Uterus (tissue), 4 donors: ENCODE data around the gene ADGRD1. TPM values are rescaled to one million over a fixed set of nuclear protein-coding genes. Genes with fewer than 3 reads are reported as not detected.

Source experiments
- DNase-seq, 2 donors: peaks; one replicate each; pipeline ENCODE4 v3.0.0-alpha.2; 2019 to 2020
- H3K27ac ChIP-seq, 2 donors: fragments of 200-600 bp; sonication (generic); 1 replicate in 1 of 2; 2 replicates in 1 of 2; pipeline ENCODE4 v1.5.1; 2016 to 2018
- H3K27me3 ChIP-seq, 2 donors: fragments of 200-600 bp; sonication (generic); one replicate each; pipeline ENCODE4 v1.5.1; 2018 to 2019; ENCODE audit warnings: control low read depth in 1 of 2
- H3K36me3 ChIP-seq, 2 donors: fragments of 200-600 bp; sonication (generic); one replicate each; pipeline ENCODE4 v1.5.1; 2019; ENCODE audit warnings: control low read depth in 1 of 2
- H3K4me1 ChIP-seq, 2 donors: fragments of 200-600 bp; sonication (generic); one replicate each; pipeline ENCODE4 v1.5.1; 2018 to 2019; ENCODE audit warnings: control low read depth in 1 of 2
- H3K4me3 ChIP-seq, 2 donors: fragments of 200-600 bp; sonication (generic); 1 replicate in 1 of 2; 2 replicates in 1 of 2; pipeline ENCODE4 v1.5.1; 2018 to 2019; ENCODE audit warnings: mild to moderate bottlenecking in 1 of 2
- H3K9me3 ChIP-seq, 2 donors: fragments of 200-600 bp; sonication (generic); one replicate each; pipeline ENCODE4 v1.5.1; 2019; ENCODE audit warnings: control low read depth in 1 of 2
- POLR2A ChIP-seq, 2 donors: fragments of 450-650 bp; IDR thresholded peaks; one replicate each; pipeline ENCODE4 v1.6.1; 2016; ENCODE audit warnings: antibody characterized with exemption in 2 of 2, mild to moderate bottlenecking in 1 of 2, moderate library complexity in 1 of 2
- intact Hi-C: fragments of 100-400 bp; cut with DNase I; formaldehyde crosslinking; loops from one replicate; pipeline ENCODE4 v1.15.1; 2023; ENCODE audit warnings: low total_unique reads
- total RNA-seq, 4 donors: library from RNA; depleted of rRNA in 3 of 4; stranded (reverse); fragments of >200 nt in 3 of 4; gene quantifications; one replicate each; pipeline versions ENCODE4 v1.1.0 to v1.2.4, GENCODE V29; 2014 to 2023
- TF ChIP-seq, protein P1 (sequence below), 4 experiments: fragments of 200-600 bp in 2 of 4; fragments of 450-650 bp in 2 of 4; sonication (generic) in 2 of 4; IDR thresholded peaks; one replicate each; pipeline ENCODE4 v1.5.1; 2016 to 2019; ENCODE audit warnings: antibody characterized with exemption in 4 of 4, mild to moderate bottlenecking in 2 of 4, moderate library complexity in 1 of 4
- donor health status: DM: yes; HTN: yes; CAD: no.

Gene ADGRD1
- total RNA-seq, 4 donors from 2014 or later: 13.5 to 89.9 (median 33.7) TPM

DNA sequence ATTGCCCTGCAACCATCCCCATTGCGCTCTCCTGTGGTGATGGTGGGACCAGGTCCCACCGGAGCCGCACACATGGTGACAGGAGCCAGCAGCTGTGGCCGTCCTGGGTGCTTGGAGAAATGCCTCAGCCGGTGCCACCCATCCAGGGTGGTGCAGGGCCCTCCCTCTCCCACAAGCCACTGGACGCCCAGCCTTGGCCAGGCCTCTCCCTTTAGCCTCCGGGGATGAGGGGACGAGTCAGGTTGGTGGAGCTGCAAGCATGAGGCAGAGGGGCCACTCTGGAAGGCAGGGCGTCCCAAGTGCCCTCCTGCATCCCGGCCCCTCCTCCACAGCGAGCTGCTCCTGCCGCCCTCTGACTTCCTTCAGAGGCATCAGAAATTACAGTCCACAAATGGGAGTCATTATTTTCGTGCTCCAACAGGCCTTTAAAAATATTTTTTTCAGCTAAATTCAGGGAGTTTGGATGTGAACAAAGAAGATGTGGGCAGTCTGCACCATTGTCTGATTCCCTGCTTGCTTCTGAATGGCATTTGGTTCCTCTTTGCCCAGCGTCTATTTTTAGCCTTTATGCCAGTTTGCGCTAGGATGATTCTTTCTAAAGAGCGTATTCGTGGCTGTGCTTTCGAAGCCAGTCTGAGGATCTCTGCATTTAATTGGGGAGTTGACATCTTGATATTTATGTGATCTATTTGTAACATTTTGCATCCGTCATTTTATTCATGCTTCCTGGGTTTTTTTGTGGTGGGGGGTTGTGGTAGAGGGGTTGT lies 189.4 kb downstream of the ADGRD1 start:
- Histone ChIP-seq H3K27me3 (no peaks in the 10 kb centered on the region), H3K9me3 (no peaks in the 10 kb centered on the region), H3K27ac (no peak overlapping the region), H3K4me3 (no peak overlapping the region), H3K36me3 (no peaks in the 10 kb centered on the region), H3K4me1 (no peaks in the 10 kb centered on the region)
- TF ChIP-seq, protein P1, sequence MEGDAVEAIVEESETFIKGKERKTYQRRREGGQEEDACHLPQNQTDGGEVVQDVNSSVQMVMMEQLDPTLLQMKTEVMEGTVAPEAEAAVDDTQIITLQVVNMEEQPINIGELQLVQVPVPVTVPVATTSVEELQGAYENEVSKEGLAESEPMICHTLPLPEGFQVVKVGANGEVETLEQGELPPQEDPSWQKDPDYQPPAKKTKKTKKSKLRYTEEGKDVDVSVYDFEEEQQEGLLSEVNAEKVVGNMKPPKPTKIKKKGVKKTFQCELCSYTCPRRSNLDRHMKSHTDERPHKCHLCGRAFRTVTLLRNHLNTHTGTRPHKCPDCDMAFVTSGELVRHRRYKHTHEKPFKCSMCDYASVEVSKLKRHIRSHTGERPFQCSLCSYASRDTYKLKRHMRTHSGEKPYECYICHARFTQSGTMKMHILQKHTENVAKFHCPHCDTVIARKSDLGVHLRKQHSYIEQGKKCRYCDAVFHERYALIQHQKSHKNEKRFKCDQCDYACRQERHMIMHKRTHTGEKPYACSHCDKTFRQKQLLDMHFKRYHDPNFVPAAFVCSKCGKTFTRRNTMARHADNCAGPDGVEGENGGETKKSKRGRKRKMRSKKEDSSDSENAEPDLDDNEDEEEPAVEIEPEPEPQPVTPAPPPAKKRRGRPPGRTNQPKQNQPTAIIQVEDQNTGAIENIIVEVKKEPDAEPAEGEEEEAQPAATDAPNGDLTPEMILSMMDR (IDR thresholded peaks at IDR 0.05): no peak
- no peak for TF ChIP-seq POLR2A (IDR thresholded peaks at IDR 0.05)
- intact Hi-C loops: no loop called here
- DNase-seq: no peak

DNA sequence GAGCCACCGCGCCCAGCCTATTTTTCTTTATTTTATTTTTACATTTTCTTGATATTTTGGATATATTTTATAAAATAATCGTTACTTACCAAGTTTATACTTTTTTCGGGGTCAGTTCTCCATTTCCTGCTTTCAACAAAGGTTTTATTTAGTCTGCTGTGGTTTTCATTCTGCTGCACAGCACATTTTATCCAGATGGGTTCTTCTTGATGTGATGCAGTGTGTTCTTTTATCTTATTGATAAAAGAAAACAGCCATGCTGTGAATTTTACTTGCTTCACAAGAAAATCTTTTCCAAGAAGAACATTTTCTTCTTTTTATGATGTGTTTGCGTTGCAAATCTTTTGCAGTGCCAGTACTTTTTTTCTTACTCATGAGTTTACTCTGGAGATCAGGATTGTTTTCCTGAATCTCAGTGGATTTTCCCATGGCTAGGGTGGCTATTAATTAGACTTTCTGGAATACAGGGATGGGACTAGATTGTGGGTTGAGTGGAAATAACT lies 192.5 kb downstream of the ADGRD1 start:
- H3K9me3 ChIP-seq: no peaks in the 10 kb centered on the region
- no peak overlapping the region for H3K4me3 ChIP-seq
- TF ChIP-seq, protein P1 (IDR thresholded peaks at IDR 0.05): no peak
- TF ChIP-seq POLR2A (IDR thresholded peaks at IDR 0.05): no peak
- intact Hi-C loops: no loop called here
- no peaks in the 10 kb centered on the region for H3K4me1 ChIP-seq
- H3K27me3 ChIP-seq: no peaks in the 10 kb centered on the region
- no peak for DNase-seq
- H3K27ac ChIP-seq: peak overlapping the region in 1 of 2 donors; percentile 51
- no peaks in the 10 kb centered on the region for H3K36me3 ChIP-seq

DNA sequence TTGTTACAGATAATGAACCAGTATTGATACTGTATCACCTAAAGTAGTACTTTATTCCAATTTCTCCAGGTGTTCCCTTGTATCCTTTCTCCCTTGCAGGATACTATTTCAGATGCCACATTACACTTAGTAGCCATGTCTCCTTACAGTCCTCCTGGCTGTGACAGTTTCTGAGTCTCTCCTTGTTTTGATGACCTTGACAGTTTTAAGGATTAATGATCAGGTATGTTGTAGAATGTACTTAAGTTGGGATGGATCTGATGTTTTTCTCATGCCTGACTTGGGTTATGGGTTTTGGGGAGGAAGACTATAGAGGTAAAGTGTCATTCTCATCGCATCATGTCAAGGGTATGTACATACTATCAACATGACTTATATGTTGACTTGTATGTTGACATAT lies 193.6 kb downstream of the ADGRD1 start:
- intact Hi-C loops: no loop called here
- H3K27ac ChIP-seq: no peak overlapping the region
- TF ChIP-seq POLR2A (IDR thresholded peaks at IDR 0.05): no peak
- TF ChIP-seq, protein P1 (IDR thresholded peaks at IDR 0.05): no peak
- no peaks in the 10 kb centered on the region for H3K4me1 ChIP-seq
- H3K4me3 ChIP-seq: no peak overlapping the region
- DNase-seq: no peak
- no peaks in the 10 kb centered on the region for H3K9me3 ChIP-seq
- no peaks in the 10 kb centered on the region for H3K27me3 ChIP-seq
- H3K36me3 ChIP-seq: no peaks in the 10 kb centered on the region

DNA sequence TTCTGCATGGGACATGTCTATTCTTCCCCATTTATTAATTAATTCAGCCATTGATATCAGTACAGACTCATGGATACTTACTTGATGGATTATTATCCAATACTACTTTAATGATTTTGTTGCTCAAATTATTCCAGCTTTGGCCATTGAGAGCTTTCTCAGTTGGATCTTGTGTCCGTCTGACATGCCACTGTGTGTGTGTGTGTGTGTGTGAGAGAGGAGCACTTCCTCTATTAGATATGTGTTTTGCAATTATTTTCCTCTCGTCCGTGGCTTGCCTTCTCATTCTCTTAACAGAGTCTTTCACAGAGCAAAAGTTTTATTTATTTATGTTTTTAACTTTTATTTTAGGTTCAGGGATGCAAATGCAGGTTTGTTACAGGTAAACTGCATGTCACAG lies 194.2 kb downstream of the ADGRD1 start:
- H3K36me3 ChIP-seq: no peaks in the 10 kb centered on the region
- no peaks in the 10 kb centered on the region for H3K9me3 ChIP-seq
- H3K27me3 ChIP-seq: no peaks in the 10 kb centered on the region
- H3K4me3 ChIP-seq: no peak overlapping the region
- intact Hi-C loops: no loop called here
- no peak for DNase-seq
- H3K27ac ChIP-seq: no peak overlapping the region
- no peak for TF ChIP-seq POLR2A (IDR thresholded peaks at IDR 0.05)
- TF ChIP-seq, protein P1 (IDR thresholded peaks at IDR 0.05): no peak
- no peaks in the 10 kb centered on the region for H3K4me1 ChIP-seq

DNA sequence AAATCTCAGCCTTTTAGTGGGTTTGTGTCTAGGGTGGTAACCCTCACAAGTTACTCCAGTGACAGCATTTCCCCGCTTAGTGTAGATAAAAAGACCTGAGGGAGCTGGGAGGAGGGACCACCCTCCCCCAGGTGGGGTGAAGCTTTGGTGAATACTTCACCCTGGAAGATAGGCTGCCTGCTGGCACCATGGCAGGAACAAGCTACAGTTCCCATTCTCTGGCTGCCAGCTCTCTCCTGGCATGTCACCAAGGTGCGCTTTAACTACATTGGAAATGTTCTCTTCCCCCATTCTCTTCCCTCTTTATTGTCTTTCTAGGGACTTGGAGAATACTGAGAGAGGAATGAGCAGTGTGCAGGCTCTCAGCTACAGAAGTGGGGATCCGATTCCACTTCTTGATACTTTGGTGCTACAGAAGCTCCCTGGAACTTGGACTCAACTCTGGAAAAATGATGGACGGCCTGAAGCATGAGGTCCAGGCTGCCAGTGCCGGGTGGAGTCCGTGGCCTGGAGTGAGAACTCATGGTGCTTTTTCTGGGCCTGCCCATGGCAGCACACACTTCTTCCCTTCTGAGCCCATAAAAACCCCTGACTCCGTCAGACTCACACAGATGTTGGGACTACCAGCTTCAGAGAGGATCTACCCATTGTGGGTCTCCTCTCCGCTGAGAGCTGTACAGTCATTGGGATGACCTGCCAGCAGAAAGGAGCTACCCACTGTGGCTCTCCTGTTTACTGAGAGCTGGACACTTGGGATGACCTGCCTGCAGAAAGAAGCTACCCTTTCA lies 198.0 kb downstream of the ADGRD1 start:
- Histone ChIP-seq H3K27me3 (no peaks in the 10 kb centered on the region), H3K36me3 (no peaks in the 10 kb centered on the region), H3K4me3 (no peak overlapping the region), H3K4me1 (no peaks in the 10 kb centered on the region), H3K27ac (no peak overlapping the region), H3K9me3 (no peaks in the 10 kb centered on the region)
- TF ChIP-seq, protein P1 (IDR thresholded peaks at IDR 0.05): no peak
- TF ChIP-seq POLR2A (IDR thresholded peaks at IDR 0.05): no peak
- intact Hi-C loops: no loop called here
- DNase-seq: no peak
